Measurements from ENCODE around the gene C1QTNF6. TPM values are rescaled to one million over a fixed set of nuclear protein-coding genes. Genes with fewer than 3 reads are reported as not detected.

C1QTNF6 gene
- total and polyA plus RNA-seq, 2 of the 4 experiments (the other 2 are of a cell fraction): 1.1 to 10.9 TPM

- ATAC-seq (ENCODE audit: low read depth): no peak; the same call in 1 of the 2 replicates
- H2BK5ac ChIP-seq (ENCODE audit: low read depth, low read length, poor library complexity, severe bottlenecking): no peak overlapping the region
- H4K20me1 ChIP-seq (ENCODE audit: insufficient read depth, low read length): no peaks in the 10 kb centered on the region
- ChIA-PET CTCF (interaction anchor here (0.7 kb wide), 1 partner anchor 135 kb away, joined by 3 read pairs; no protein-coding TSS in a partner anchor), POLR2A (ENCODE audit: unreplicated experiment) (no interaction called here)
- H2AK9ac ChIP-seq (replicated peaks; ENCODE audit: low read depth, low read length, poor library complexity): no peak overlapping the region
- no peak for DNase-seq
- H3K4me1 ChIP-seq (ENCODE audit: control insufficient read depth, insufficient read depth, low read length): peaks cover 17% of the 10 kb centered on the region
- H3K9me1 ChIP-seq (ENCODE audit: insufficient read depth, low read length): peaks cover 6% of the 10 kb centered on the region; the same call in 1 of the 2 replicates
- H3K27me3 ChIP-seq (ENCODE audit: control insufficient read depth, insufficient read depth, low read length): peaks cover 11% of the 10 kb centered on the region
- H2BK15ac ChIP-seq (ENCODE audit: low read depth, low read length): no peak overlapping the region
- 0 out of 2 replicates have a peak overlapping the region, but pooled peaks have one; percentile 18 for H4K91ac ChIP-seq (ENCODE audit: insufficient read depth, low read depth, low read length)
- no peak overlapping the region for H2BK120ac ChIP-seq (ENCODE audit: low read depth, low read length)
- no peak overlapping the region for H4K8ac ChIP-seq (ENCODE audit: low read depth in 2 of 2, low read length in 2 of 2)
- no peak overlapping the region for H3K23ac ChIP-seq (ENCODE audit: low read depth, low read length)
- H2AFZ ChIP-seq (replicated peaks; ENCODE audit: low read length, poor library complexity): peak overlapping the region; percentile 3
- H3K27ac ChIP-seq (ENCODE audit: insufficient read depth, low read length): no peak overlapping the region
- H3K4me3 ChIP-seq (ENCODE audit: insufficient read depth, low read depth, low read length): no peak overlapping the region
- no peak overlapping the region for H3K9ac ChIP-seq (ENCODE audit: low read depth, low read length)
- in situ Hi-C loops (cut with MboI; ENCODE audit: low sequenced_read_pairs): loop anchor here (10.0 kb wide), 1 partner anchor 286 kb away; no protein-coding TSS in a partner anchor
- H3K4ac ChIP-seq (ENCODE audit: low read depth, low read length): no peak overlapping the region
- WGBS, 2 experiments (ENCODE audit: extremely low coverage in 2 of 2, insufficient read length in 1 of 2): 41% methylated on average over 12 of the region's 17 CpGs; no CpG with 5 or more reads in 1 of the 2 experiments
- H3K36me3 ChIP-seq (ENCODE audit: control insufficient read depth, insufficient read depth, low read length): peaks cover 8% of the 10 kb centered on the region; the same call in 1 of the 2 replicates
- no peak overlapping the region for H4K5ac ChIP-seq (ENCODE audit: low read depth, low read length)
- BruUV-seq (replicated peaks): no TSS peak
- intact Hi-C loops (cut with micrococcal nuclease): no loop called here
- H3K4me2 ChIP-seq (ENCODE audit: low read depth, low read length): no peak overlapping the region
- dilution Hi-C loops (cut with HindIII; ENCODE audit: low sequenced_read_pairs, unreplicated experiment): no loop called here
- H2AK5ac ChIP-seq (ENCODE audit: low read depth, low read length): no peak overlapping the region; the same call in 1 of the 2 replicates
- no peak for TF ChIP-seq CEBPB (IDR thresholded peaks at IDR 0.05; ENCODE audit: low read depth, low read length)
- no peak for TF ChIP-seq NFE2L2 (IDR thresholded peaks at IDR 0.05; ENCODE audit: low read depth, low read length)
- TF ChIP-seq FOS (IDR thresholded peaks at IDR 0.05; ENCODE audit: low read depth, low read length): no peak
- H3K9me3 ChIP-seq (ENCODE audit: control insufficient read depth, insufficient read depth, low read length): no peaks in the 10 kb centered on the region
- no peak overlapping the region for H2BK20ac ChIP-seq (ENCODE audit: low read depth, low read length)
- H3K14ac ChIP-seq (replicated peaks; ENCODE audit: low read depth, low read length): no peak overlapping the region
- no peak overlapping the region for H3K56ac ChIP-seq (ENCODE audit: extremely low read depth, insufficient read depth, low read length)
- H3K18ac ChIP-seq (ENCODE audit: low read depth, low read length): no peak overlapping the region
- no peaks in the 10 kb centered on the region for H3K79me1 ChIP-seq (ENCODE audit: low read depth in 1 of 2, low read length in 2 of 2)
Observed at GRCh38 chr22:37178350-37179125, 9.5 kb downstream of the C1QTNF6 start.
